Stimulated activated CD8-positive, alpha-beta memory T cell treated with anti-CD3 and anti-CD28 coated beads, Interleukin-7, amount 100 ng/mL, for 48 hours (primary cell): ENCODE measurements around the gene CCDC6.
"Not testable (repeated sequence)": the region's sequence is repeated elsewhere in the genome, so short reads cannot be mapped to it uniquely, and the experiment has no call there.

ENCODE experiments used
- DNase-seq, 2 donors: peaks; one replicate each; pipeline ENCODE4 v3.0.0-alpha.2; 2020; ENCODE audit warnings: low read depth in 1 of 2; ENCODE audit errors: extremely low read depth in 1 of 2

Gene CCDC6

DNA sequence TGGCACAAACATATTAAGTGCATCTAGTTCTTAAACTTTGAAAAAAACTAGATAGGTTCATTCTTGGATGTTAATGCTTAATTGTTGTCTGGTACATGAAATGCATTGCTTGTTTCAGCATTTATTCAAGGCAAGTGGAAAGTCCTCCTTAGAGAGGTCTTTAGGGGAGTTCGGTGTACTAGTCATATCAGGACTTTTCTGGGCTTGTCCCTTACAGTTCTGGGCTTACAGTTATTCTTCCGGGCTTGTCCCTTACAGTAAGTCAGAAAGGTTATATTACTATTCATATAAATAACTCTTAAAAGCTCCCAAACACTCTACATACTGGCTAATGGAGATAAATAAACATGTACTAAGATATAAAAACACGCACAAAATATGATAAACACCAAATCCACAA lies 91.5 kb downstream of the CCDC6 start:
- no peak for DNase-seq

DNA sequence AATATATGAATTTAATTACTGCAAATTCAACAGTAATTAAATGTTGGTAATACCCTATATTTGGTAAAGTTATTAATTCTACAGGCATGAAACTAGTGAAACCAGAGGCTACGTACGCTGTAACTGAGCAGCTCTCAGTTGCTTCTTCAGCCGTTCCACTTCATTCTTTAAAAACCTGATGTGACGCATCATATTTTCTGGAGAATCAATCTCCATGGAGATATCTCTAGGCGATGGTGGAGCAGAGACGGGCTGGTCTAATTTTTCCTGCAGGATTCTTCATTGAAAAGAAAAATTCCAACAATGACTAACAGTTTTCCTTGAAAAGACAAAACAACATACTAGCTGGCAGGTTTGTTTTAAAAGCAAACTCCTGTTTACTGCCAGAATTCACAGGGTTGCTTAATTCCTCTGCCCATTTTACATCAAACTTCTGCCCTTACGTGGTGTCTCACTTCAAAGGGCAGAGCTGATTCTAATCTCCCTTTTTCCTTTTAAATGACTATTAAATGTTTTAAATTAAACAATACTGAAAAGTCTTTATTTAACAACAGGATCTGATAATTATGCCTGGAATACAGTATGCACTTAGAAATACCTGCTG lies 93.7 kb downstream of the CCDC6 start:
- DNase-seq = no peak

DNA sequence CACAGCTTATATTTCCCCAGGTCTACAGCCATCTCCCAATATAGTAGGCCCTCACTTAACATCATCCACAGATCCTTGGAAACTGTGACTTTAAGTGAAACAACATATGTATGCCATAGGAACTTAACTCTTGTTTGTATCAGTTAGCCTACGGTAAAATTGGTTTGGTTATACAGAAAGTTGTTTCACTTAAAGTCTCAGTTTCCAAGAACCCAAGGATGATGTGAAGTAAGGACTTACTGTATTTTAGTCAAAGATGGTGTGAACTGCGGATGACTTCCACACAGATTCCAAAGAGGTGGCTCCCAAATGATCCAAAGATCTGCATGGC lies 96.7 kb downstream of the CCDC6 start:
- no peak for DNase-seq

DNA sequence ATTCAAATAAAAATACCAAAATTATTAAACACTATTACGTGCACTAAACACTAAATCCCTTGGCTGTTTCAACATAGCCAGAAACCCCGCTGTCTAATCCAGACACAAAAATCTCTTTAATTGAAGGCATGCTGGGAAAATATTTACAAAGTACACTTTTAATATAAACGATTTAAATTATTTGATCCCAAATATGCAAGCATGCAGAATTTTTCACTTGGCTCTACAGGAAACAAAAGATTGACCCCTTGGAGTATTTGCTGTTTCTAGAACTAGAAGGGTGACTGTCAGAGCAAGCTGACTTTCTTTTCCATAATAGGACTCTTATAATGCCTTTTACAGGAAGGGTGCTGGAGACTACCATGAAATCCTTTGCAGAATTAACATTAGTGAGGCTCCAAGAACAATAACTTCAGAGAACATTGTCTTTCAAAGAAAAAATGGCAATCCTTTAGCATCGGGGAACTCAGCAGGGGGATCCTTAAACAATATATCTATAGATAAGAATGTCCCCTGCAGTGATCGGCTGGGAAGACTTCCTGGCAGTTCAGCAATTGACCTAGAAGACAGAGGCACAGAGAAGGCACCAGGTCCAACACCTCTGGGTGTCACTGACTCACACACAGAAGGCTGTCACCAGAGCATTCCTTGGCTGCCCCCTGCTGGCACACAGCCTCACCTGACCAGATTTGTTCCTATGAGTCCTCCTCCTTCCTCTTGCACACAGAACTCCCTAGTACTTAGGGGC lies 97.3 kb downstream of the CCDC6 start:
- DNase-seq = peak; percentile 24 to 61

DNA sequence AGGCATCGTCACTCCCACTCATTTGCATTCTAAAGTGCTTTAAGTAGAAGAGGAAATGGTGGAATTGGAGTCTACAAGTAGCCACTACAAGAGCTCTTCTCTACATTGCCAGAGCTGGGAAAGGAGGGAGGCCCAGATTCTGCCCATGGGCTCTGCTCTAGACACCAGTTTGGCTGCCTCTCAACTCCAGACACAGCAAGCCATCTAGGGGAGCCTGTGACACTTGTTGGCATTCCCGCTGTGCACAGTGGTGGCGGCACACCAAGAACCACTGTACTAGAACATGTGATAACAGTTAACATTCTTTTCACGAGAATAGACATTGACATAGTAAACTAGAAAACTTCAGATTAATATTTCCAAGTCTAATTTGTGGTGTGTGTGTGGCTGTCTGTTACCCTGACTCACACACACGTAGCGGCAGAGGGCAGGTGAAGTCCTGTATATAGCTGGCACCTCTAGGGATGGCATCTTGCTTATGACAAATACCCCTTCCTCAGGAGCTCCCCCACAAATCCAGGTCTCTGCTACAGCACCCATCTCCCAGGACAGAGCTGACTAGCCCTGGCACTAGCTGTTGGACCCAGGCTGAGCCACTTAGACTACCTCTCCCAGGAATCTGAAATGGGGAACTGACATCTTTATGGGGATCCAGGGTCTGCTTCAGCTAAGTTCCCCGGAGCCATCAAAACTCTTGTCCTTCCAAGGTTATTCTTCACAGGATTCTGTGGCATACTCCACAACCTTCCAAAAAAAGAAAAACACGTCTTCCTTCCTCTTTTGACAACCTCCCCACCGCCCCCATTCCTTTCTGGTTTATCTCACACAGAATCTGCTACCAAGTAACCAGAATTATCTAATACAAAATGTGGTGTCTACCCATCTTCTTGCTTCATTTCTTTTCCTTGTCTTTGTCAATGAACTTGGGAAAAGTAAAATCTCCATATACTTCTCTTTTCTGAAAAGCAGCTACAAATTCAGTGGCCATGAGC lies 98.4 kb downstream of the CCDC6 start:
- DNase-seq = no peak

DNA sequence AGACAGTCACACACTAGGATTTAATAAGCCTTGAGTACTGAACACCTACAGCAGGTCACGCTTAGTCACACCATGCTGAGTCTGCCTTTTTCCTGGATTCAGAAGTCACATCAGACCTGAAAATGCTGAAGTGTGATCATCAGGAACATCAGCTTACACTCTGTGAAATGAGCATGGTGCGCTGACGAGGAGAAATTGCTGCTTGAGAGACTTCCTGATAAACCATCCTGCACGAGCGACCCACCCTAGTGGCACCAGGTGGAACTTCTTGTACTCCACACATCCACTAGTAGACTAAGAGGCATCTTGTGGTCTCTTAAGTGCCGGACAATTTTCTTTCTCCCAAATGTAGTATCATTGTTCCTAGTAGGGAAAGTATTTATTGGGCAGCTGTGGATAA lies 101.3 kb downstream of the CCDC6 start:
- DNase-seq = no peak

DNA sequence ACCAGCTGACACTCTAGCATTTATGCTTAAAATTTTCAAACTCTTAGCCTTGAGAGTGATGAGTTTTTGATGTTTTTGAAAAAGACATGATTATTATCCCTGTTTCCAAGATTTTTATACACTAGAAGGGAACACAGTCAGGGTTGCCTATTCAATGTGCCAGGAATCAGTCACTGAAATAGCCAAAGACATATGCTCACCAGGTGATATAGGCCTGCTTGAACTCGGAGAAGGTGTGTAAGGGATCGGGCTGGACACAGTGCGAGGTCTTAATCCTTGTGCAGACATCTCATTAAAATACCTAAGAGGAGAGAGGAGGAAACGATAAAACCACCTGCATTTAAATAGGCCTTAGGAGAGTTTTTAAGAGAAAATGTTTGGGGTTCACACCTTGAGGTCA lies 102.1 kb downstream of the CCDC6 start:
- DNase-seq = no peak

DNA sequence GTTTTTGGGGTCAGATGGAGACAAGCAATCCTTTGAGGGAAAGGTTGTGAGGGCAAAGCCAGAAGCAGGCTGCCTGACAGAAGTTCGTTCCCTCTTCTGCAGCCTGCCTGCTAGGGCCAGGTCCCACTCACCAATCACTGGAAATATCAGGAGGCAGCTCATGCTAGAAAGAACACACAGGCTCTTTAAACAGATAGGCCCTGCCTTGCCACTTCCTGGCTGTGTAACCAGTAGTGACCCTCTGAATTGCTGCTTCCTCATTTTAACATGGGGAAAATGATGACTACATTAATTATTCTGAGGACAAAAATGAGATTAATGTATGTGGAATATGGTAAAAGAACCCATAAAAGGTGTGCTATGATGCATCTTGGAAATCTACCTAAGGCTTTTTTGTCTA lies 102.6 kb downstream of the CCDC6 start:
- no peak for DNase-seq

DNA sequence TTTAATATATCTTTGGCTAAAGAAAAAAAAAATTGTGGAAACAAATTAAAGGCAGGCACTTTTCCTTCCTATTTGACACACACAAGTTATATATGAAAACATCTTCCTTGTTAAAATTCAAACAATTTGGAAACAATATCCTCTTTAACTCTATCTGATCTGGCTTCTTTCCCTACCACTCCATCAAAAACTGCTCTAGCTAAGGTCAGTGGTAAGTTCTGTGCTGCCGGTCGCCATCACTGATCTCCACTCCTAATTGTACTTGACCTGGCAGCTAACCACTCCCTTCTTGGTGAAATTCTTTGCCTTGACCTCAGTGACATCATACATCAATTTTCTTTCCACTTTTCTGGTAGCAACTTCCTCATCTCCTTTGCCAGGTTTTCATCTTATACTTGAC lies 105.2 kb downstream of the CCDC6 start:
- no peak for DNase-seq

DNA sequence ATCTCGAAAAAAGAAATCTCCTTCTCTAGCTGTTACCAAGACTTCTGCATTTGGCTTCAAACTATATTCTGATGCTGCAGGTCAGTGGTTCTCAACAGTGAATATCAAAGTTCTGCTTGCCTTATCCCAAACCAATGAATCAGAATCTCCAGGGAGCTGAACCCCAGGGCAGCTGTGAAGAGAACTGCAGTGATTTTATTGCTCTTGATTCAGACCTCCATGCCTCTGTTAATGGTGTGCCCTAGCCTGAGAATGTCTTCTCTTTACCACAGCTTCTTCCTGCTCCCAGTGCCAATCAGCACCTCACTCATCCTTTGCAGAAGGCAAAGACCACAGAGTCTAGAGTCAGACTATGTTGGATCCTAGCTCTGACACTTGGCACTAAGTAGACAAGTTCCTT lies 106.9 kb downstream of the CCDC6 start:
- no peak for DNase-seq

DNA sequence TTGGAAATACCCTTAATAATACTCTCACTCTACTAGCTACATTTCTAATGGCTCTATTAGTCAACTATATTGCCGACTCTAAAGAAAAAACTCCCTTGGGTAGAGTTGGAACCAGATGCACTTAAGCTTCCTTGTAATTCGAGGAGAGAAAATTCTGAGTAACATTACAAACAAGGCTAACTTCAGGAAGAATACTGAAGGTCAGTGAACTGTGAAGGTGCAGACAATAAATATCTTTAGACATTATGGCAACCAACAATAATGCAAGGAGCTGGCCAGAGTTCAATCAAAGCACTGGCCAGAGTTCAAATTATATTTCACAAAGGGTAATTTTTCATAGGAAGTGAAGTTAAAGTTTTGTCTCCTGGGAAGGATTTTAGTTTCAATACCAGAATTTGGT lies 112.4 kb downstream of the CCDC6 start:
- DNase-seq = no peak

DNA sequence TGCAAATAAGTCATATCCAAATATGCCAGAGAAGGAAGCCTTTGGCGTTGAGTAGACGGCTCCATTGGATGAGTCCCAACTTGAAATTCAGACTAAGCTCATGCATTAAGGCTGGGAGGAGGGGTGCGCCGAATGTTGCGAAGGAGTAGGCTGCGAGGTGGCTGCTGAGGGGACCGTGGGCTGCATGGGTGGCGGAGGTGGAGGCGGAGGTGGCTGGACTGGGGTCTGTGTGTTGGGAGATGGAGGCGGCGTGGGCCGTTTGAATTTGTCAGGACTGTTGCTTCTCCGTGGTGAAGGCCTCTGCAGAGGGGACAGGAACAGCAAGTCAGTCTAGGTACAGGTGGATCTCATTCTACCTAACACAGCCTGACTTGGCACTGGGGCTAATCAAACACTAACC lies 113.5 kb downstream of the CCDC6 start:
- DNase-seq = no peak

DNA sequence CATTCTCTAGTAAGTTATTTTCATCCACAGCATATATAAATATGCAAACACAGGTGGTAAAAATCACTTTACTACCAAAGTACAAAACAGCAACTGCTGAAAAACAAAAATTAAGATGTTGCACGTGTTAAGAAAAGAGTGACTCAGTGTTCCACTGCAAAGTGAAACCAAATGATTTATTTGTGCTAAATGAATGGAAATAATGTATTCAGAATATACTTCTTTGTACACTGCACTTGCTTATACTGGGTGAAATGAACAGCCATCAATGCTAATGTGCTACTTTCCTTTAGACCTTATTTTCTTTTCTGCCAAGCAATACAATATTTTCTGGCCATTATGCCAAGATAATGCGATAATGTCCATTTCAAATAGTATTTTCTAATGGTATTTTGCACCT lies 114.8 kb downstream of the CCDC6 start:
- no peak for DNase-seq

DNA sequence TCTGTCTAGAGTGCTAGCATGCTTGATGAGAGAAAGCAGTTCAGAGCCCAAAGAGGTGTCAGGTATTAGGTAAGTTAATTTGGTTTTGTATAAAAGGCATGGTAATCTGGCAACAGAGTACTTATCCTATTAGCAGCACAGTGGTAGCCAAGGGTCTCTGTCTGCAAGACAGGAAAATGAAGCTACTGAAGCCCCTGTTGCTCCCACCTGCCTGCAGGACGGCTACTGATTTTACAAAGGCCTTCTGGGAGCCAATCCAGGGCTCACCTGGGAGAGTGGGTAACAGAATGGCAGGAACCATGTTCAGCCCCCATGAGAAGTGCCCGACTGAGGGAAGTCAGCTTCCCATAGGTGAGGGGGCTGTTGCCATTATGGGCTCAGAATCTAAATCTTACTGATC lies 116.3 kb downstream of the CCDC6 start:
- DNase-seq = not testable (repeated sequence)

DNA sequence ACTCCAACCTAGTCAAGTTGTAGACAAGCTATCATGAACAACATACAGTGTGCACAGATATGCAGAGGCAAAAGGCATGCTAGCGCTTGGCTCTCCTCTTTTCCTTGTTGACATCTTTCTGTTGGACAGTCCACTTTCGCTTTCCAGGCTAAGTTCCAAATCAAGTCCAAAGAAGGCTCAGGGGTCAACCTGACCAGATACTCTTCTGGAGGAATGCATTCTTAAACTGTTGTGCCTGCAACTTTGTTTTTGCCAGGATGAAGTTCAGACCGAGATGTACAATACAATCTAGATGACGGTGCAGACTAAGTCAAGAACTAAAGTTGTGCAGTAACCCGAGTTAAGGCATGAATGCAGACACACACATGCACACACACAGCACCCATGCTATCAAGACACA lies 117.4 kb downstream of the CCDC6 start:
- not testable (repeated sequence) for DNase-seq

DNA sequence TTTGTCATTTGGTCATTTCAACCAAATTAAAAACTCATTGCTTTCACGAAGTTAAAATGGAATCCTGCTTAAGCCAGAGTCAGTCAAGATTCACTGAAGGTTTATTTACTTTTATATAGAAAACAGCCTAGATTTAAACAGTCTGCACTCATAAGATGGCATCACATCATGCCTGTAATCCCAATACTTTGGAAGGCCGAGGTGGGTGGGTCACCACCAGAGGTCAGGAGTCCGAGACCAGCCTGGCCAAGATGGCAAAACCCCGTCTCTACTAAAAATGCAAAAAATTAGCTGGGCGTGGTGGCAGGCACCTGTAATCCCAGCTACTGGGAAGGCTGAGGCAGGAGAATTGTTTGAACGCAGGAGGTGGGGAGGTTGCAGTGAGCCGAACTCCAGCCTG lies 119.3 kb downstream of the CCDC6 start:
- not testable (repeated sequence) for DNase-seq

DNA sequence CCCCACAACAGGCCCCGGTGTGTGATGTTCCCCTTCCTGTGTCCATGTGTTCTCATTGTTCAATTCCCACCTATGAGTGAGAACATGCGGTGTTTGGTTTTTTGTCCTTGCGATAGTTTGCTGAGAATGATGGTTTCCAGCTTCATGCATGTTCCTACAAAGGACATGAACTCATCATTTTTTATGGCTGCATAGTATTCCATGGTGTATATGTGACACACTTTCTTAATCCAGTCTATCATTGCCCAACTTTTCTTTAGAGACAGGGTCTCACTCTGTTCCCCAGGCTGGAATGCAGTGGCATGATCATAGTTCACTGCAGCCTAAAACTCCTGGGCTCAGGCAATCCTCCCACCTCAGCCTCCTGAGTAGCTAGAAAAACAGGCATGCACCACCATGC lies 120.9 kb downstream of the CCDC6 start:
- DNase-seq = not testable (repeated sequence)

DNA sequence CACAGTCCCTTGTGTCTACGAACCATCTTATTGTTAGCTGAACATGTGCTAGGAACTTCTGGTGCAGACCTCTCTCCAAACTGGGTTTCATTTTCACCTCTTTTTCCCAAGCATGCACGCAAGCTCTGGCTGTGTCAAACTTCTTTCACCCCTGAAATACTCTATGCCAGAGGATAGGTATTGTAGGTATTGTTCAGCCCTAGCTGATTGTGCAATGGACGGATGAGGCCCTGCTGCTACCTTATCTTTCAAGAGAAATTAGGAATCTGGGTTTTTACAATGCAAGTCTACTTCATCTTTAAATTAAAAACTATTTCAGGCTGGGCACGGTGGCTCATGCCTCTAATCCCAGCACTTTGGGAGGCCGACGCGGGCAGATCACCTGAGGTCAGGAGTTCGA lies 124.8 kb downstream of the CCDC6 start:
- no peak for DNase-seq

DNA sequence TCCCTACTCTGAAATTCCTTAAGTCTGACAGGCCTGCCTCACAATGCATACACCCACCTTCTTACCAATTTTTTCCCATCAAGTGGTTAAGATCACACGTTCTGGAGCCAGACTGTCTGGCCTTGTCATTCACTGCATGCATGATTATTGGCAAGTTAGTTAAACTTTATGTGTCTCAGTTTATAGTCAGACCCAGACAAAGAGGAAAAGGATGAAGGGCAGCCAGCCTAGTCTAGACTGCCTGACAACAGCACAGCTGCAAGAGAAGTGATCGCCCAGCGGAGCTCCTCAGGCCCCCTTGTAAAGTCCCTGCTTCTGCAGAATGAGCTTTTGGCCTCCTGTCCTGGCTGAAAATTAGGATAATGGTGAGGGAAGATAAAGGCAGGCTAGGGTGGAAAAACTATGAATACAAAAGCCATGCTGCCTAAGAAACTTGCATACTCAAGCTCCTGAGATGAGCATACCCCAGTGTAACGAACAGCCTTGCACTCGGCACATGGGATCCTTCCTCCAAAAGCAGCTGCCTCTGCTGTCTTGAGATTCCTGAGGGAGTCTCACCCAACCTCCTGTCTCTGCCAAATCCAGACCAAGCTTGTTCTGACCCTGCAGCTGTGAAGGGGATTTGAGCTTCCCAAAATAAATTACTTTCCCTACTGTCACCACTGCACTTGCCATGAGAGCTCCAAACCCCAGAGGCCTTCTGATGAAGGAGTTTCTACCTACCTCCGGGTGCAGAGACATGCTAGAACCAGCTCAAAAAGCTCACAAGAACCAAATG lies 126.4 kb downstream of the CCDC6 start:
- no peak for DNase-seq

DNA sequence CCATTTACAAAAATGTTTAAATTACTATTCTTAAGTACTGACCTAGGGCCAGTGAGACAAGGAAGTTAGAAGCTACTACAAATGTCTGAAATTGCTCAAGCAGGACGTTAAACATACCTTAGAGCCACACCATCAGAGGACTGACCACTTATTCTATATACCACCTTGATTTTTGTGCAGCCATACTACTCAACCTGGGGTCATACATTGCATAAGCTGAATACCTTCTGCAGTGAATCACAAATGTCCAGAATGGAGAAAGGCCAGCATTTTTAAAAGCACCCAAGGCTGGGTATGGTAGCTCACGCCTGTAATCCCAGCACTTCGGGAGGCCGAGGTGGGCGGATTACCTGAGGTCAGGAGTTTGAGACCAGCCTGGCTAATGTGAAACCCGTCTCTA lies 131.9 kb downstream of the CCDC6 start:
- no peak for DNase-seq

DNA sequence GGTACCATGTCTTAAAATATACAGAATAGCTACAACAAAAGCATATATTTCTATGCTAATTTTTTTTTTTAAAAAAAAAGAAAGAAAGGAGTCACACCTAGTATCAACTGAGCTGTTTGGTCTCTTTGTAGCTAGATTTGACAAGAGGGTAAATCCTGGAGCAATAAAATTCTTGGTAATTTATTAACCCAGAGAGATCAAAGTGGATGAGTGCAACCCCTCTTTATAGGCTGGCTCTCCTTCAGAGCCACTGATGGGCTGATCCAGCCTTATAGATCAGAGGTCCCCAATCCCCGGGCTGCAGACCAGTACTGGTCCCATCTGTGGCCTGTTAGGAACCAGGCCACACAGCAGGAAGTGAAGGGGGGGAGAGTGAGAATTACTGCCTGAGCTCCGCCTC lies 133.3 kb downstream of the CCDC6 start:
- no peak for DNase-seq
